ENCODE data around the gene PHLDB2.

- no peak for TF ChIP-seq POLR2A (IDR thresholded peaks at IDR 0.05; ENCODE audit: low read depth, low read length)
- no peak for TF ChIP-seq POLR2AphosphoS5 (IDR thresholded peaks at IDR 0.05; ENCODE audit: low read depth, low read length)
- no peak for TF ChIP-seq TAF1 (IDR thresholded peaks at IDR 0.05; ENCODE audit: low read depth, low read length)
- TF ChIP-seq POU2F2 (IDR thresholded peaks at IDR 0.05; ENCODE audit: low read depth, low read length) = no peak
- TF ChIP-seq SPI1 (IDR thresholded peaks at IDR 0.05; ENCODE audit: low read depth, low read length) = no peak
Measured at GRCh38 chr3:112007633-112008032, 148.6 kb downstream of the PHLDB2 start.

Measured in GM12891 (cell line).